ENCODE measurements around the gene ACTR3.

Gene ACTR3

GRCh38 chr2:113992090-113992489, 102.2 kb downstream of the ACTR3 start:
- no peak overlapping the region for H3K4me3 ChIP-seq (ENCODE audit: insufficient read depth, low read length, poor library complexity, severe bottlenecking)
- H2AFZ ChIP-seq (ENCODE audit: low read depth, low read length, severe bottlenecking): no peak overlapping the region
- H3K27me3 ChIP-seq (ENCODE audit: low read length): no peaks in the 10 kb centered on the region
- no peaks in the 10 kb centered on the region for H3F3A ChIP-seq (ENCODE audit: insufficient read depth)
- H3K4me2 ChIP-seq (ENCODE audit: low read depth, low read length, poor library complexity, severe bottlenecking): no peak overlapping the region
- H3K36me3 ChIP-seq (ENCODE audit: low read length): no peaks in the 10 kb centered on the region
- H4K20me1 ChIP-seq (ENCODE audit: low read depth, low read length): no peaks in the 10 kb centered on the region
- no peak overlapping the region for H3K9ac ChIP-seq (ENCODE audit: low read length)
- H3K9me3 ChIP-seq (ENCODE audit: insufficient read depth, low read length): no peaks in the 10 kb centered on the region
- no peak overlapping the region for H3K27ac ChIP-seq (ENCODE audit: low read depth, low read length)
- no peaks in the 10 kb centered on the region for H3K9me2 ChIP-seq (replicated peaks; ENCODE audit: insufficient read depth, low read length)
- TF ChIP-seq, protein P1, sequence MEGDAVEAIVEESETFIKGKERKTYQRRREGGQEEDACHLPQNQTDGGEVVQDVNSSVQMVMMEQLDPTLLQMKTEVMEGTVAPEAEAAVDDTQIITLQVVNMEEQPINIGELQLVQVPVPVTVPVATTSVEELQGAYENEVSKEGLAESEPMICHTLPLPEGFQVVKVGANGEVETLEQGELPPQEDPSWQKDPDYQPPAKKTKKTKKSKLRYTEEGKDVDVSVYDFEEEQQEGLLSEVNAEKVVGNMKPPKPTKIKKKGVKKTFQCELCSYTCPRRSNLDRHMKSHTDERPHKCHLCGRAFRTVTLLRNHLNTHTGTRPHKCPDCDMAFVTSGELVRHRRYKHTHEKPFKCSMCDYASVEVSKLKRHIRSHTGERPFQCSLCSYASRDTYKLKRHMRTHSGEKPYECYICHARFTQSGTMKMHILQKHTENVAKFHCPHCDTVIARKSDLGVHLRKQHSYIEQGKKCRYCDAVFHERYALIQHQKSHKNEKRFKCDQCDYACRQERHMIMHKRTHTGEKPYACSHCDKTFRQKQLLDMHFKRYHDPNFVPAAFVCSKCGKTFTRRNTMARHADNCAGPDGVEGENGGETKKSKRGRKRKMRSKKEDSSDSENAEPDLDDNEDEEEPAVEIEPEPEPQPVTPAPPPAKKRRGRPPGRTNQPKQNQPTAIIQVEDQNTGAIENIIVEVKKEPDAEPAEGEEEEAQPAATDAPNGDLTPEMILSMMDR (IDR thresholded peaks at IDR 0.05; ENCODE audit: insufficient read depth, low read length, poor library complexity, severe bottlenecking): no peak
- TF ChIP-seq EZH2phosphoT487 (conservative IDR thresholded peaks at IDR 0.05; ENCODE audit: low read length): no peak
- no peaks in the 10 kb centered on the region for H3K79me2 ChIP-seq (ENCODE audit: insufficient read depth, low read length)

DNA sequence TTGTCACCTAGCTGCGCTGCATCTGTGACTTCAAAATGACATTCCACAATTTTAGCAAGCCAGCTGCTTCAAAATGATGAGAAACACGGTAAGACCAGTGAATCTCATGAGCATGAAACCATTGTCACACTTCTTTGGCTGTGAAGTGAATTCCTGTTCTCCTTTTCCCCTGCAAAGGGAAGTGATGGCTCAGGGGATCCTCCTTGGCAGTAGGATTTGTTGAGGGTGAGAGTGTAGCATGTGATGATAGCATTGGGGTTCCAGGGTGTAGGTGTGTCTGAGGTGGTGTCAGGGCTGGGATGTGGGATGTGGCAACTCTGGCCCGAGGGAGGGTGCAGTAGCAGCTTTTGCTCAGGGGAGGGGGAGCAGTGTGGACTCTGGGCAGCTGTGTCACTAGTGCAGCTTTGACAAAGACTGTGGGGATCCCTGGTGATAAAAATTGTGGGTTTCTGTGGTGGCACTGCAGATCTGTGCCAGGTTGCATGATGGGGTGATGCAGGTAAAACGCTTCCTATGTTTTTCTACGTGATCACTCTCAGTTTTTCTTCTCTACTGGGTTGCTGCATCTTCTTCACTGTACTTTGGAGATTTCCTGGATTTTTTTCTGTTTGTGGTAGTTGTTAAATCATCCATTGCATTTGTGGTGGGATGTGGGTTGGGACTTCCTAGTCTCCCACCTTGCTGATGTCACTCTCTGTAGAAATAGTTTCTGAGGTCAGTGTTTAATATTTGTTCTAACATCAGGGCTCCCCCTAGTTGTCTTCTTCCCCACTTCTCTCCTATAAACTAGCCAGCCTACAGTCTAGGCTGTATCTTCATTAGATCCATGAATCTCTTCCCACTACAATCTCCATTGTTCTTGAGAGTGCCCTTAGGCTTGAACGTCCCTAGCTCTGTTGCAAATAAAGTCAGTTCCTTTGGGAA, 107.0 kb downstream of the ACTR3 start:
- Histone ChIP-seq H3K27ac (ENCODE audit: low read depth, low read length) (no peak overlapping the region), H4K20me1 (ENCODE audit: low read depth, low read length) (no peaks in the 10 kb centered on the region), H3F3A (ENCODE audit: insufficient read depth) (no peaks in the 10 kb centered on the region), H3K9me2 (replicated peaks; ENCODE audit: insufficient read depth, low read length) (no peaks in the 10 kb centered on the region), H3K27me3 (ENCODE audit: low read length) (no peaks in the 10 kb centered on the region), H3K36me3 (ENCODE audit: low read length) (no peaks in the 10 kb centered on the region), H2AFZ (ENCODE audit: low read depth, low read length, severe bottlenecking) (no peak overlapping the region), H3K4me3 (ENCODE audit: insufficient read depth, low read length, poor library complexity, severe bottlenecking) (no peak overlapping the region), H3K79me2 (ENCODE audit: insufficient read depth, low read length) (no peaks in the 10 kb centered on the region), H3K9ac (ENCODE audit: low read length) (no peak overlapping the region), H3K4me2 (ENCODE audit: low read depth, low read length, poor library complexity, severe bottlenecking) (no peak overlapping the region), H3K9me3 (ENCODE audit: insufficient read depth, low read length) (no peaks in the 10 kb centered on the region)
- TF ChIP-seq, protein P1 (IDR thresholded peaks at IDR 0.05; ENCODE audit: insufficient read depth, low read length, poor library complexity, severe bottlenecking): no peak
- TF ChIP-seq EZH2phosphoT487 (conservative IDR thresholded peaks at IDR 0.05; ENCODE audit: low read length): no peak

DNA sequence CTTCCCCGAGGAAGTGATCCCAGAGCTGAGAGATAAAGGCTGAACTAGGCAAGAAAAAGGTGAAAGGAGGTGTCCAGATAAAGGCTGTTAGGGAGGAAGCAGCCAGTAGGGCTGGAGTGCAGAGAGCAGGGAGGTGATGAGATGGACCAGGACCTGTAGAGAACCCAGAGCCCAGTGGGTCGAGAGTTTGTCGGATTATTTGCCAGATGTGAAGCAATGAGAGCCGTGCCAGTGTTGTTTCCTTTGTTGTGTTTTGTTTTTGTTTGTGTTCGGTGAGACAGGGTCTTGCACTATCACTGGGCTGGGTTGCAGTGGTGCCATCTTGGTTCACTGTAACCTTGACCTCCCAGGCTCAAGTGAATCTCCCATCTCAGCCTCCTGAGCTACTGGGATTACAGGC, 111.3 kb downstream of the ACTR3 start:
- Histone ChIP-seq H3K4me2 (ENCODE audit: low read depth, low read length, poor library complexity, severe bottlenecking) (no peak overlapping the region), H3K9me2 (replicated peaks; ENCODE audit: insufficient read depth, low read length) (no peaks in the 10 kb centered on the region), H2AFZ (ENCODE audit: low read depth, low read length, severe bottlenecking) (no peak overlapping the region), H3K4me3 (ENCODE audit: insufficient read depth, low read length, poor library complexity, severe bottlenecking) (no peak overlapping the region), H3K27ac (ENCODE audit: low read depth, low read length) (no peak overlapping the region), H4K20me1 (ENCODE audit: low read depth, low read length) (no peaks in the 10 kb centered on the region), H3K36me3 (ENCODE audit: low read length) (no peaks in the 10 kb centered on the region), H3K9me3 (ENCODE audit: insufficient read depth, low read length) (no peaks in the 10 kb centered on the region), H3K79me2 (ENCODE audit: insufficient read depth, low read length) (no peaks in the 10 kb centered on the region), H3K27me3 (ENCODE audit: low read length) (no peaks in the 10 kb centered on the region), H3F3A (ENCODE audit: insufficient read depth) (no peaks in the 10 kb centered on the region), H3K9ac (ENCODE audit: low read length) (no peak overlapping the region)
- TF ChIP-seq EZH2phosphoT487 (conservative IDR thresholded peaks at IDR 0.05; ENCODE audit: low read length): no peak
- TF ChIP-seq, protein P1 (IDR thresholded peaks at IDR 0.05; ENCODE audit: insufficient read depth, low read length, poor library complexity, severe bottlenecking): no peak
